Stimulated activated CD4-positive, alpha-beta T cell treated with anti-CD3 and anti-CD28 coated beads, Interleukin-4, amount 100 ng/mL, for 48 hours (primary cell): ENCODE data around the gene PTPRD.

Source experiments
- DNase-seq, 2 donors: peaks; one replicate each; pipeline ENCODE4 v3.0.0-alpha.2; 2020; ENCODE audit warnings: low read depth in 2 of 2

The PTPRD gene

DNA sequence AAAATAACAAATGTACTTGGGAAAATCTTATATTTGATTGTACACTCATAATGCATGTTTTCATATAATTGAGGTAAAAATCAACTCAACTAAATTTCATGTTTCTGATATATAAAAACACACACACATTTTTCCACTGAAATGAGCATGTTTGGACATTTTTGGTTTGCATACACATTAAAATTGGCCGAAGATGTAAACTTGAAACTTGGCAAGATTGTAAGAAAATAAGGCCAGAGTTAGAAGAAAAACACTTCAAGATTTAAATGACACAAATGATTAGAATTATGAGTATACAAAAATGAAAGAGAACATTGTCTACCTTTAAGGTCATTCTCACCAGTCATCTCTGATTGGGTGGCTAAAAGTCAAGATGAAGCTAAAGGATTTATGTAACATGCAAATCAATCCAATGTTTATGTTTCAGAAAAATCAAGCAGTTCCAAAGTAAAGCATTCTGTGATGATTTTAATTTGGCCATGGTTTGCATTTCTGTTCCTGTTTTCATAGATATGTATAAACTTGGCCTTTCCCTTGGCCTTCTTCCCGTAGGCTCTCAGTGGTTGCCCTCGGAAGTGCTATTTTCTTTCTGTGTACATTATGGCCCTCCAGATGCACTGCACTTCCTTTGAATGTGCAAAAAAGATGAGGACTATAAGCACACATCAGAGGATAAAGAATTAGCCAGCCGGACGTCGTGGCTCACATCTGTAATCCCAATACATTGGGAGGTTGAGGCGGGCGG, 1707.9 kb downstream of the PTPRD start:
- no peak for DNase-seq

- no peak for DNase-seq
Observed at GRCh38 chr9:8903077-8903476, 1709.7 kb downstream of the PTPRD start.

- DNase-seq: no peak
Observed at GRCh38 chr9:8901146-8901545, 1711.7 kb downstream of the PTPRD start.

DNA sequence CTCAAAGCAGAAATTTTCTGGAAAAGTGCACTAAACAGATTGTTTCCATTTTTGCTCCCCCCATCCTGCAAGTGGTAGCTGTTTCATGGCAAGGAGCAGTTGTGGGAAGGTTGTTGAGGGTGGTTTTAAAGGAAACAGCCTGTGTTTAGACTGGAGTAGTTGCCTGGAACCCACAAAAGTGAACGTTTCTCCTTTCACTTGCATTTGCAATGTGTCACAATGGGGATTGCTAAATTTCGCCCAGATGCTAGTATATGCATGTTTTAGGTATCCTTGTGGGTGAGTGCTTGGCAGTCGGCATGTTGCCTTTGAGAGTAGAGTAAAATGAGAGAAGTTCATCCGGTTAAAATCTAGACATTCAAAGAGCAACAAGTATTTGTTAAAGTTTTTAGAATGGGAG, 1713.3 kb downstream of the PTPRD start:
- no peak for DNase-seq

DNA sequence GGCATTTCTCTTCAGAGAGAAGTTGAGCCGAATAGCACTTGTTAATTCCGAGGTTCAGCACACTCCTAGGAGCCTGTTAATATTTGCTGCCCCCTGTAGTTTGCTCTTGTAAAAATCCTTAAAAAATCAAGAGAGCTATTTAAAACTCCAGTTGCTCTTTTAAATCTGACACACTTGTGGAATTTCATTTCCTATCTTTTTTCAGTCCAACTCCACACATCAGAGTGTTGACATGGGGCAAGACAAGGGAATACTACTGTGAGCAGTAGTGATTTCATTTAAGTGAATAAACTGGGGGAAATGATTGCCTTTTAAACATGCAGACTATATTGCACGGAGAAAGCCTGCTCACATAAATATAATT, 1717.0 kb downstream of the PTPRD start:
- DNase-seq: no peak

DNA sequence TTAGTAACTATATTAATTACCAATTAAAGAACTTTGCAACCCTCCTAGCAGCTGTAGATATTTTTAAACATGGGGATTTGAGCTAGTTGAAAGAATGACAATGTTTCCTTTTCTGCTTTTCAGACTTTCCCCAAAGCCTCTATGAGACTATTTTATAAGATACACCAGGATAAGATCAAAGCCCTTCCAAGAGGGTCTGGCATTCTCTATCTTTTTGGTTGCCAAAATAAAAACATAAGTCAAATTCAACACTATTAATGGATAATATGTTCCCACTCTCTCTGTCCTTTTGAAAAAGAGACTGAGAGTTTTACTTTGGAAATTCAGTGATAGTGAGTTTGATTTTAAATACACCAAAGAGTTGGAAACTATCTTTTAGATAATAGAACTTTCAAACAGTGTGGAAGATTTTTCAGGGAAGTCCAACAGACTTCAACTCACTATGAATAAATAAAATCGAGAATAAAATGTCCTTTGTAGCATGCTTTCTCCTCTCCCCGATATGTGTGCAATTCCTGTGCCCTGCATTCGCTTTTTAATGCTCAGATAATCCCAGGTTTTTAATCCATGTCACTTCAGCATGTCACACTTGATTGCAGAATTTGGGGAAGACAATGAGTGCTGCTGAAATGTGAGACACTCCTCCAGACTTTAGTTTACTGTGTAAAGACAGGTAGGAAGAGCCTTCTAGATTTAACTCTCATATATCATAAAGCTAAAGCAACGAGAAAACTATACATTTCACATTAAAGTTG, 1717.5 kb downstream of the PTPRD start:
- no peak for DNase-seq

DNA sequence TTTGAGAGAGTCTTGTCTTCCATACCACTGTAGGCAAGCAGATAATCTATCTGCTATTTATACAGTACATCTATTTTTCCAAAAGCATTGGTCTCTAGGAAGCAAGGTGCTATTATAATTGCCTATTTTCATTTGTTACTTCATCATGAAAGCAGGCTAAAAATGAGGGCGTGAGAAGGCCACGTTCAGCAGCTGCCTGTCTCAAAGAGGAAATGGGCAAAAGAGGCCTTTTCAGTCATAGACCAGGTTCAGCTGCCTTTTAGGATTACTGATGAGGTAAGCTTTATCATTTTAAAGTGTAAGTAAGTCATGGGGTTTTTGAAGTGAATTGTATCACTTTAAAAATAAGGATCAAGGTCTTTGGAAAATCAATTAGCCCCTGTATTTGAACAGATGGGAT, 1722.1 kb downstream of the PTPRD start:
- DNase-seq: no peak

DNA sequence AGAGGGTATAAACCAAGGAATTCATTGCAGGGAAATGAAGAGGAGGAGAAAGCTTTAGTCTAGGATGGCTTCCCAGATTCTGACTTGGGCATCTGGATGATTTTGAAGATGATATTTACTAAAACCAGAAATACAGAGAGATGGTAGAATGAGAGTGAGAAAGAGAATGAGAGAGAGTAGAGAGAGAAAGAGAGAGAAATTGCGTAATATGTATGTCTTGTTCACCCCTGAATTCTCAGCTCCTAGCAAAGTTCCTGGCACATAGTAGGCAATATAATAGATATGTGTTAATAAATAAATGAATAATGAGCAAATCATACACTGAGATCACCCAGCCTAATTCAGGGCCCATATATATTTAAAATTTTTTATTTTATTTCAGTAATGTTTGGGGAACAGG, 1723.7 kb downstream of the PTPRD start:
- no peak for DNase-seq

GRCh38 chr9:8888591-8888990, 1724.2 kb downstream of the PTPRD start:
- DNase-seq: no peak

DNA sequence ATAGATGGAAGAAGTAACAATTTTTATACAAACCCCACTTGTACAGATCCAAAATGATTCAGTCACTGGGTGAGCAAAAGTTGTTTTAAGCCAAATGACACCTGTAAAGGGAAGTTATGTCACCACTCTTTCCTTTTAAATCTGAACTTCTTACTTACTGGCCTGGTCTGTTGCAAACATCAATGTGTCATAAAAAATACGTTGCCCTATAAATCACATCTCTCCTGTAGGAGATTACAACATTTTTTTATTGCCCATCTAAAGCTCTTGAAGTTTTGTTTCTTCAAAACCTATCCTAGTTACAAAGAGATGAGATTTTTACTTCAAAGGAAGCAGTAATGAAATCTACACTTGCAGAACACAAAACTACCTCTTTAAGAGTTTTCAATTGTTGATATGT, 1725.4 kb downstream of the PTPRD start:
- DNase-seq: no peak

GRCh38 chr9:8883321-8883720, 1729.5 kb downstream of the PTPRD start:
- no peak for DNase-seq

DNA sequence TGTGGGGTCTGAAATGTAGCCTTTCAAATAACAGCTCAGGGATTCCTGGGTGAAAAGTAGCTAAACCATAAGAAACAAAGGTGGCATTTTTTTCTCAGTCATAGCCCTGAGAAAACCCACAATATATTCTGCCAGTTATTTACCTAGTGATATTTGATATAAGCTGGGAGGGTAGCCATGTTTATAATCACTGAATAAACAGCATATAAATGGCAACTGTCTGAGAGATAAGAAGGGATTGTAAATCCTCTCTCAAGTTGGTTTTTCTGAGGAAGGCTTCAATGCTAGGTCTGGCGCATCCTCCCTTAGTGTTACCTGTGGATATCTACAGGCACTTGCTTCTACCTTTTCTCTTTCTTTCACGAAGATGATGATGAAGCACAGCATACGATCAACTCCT, 1732.7 kb downstream of the PTPRD start:
- no peak for DNase-seq

DNA sequence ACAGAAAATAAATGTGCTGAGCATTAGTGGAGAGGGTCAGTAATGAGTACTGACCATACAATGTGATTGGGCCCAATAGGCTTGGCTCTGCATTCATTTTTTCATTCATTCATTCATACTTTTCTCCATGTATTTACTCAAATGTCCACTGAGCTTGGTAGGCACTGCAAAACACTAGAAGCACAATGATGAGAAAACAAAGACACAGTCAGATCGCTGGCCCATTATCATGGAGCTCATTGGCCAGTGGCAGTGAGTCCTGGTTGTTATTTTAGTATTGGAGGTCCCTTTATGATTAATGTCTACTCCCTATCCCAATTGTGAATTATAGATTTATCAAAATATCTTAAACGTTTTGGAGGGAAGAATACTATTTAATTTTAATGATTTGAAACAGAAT, 1733.5 kb downstream of the PTPRD start:
- DNase-seq: no peak

DNA sequence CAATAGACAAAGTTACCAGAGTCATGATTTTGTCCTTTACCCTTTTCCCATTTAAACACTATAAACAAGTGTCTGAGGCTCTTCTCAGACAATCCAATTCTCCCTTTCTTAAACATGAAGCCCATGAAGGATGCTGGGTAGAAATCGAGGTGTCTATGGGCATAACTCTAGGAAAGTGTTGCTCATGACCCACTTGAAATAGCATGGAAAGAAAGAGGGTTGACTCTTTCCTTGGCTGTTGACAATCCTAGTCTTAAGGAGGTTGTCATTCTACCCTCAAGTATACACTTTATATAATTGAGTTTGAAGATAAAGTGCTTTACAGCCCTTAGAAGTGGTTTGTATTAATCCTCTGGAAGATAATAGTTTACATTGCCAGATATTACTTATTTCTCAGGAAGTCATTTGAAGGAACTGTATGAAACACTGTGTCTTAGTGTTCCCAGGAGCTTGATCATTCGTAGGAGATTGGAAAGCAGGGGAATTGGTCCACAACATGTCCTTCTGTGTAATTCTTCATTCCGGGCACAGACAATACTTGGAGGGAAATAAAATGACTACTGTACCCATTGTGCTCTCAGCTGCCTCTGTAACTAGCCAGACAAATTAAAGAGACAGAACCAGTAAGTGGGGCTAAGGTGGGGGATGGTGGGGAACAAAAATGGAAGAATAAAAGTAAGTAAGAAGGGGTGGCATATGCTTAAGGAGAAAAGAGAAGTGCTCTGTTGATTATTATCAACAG, 1734.9 kb downstream of the PTPRD start:
- no peak for DNase-seq

DNA sequence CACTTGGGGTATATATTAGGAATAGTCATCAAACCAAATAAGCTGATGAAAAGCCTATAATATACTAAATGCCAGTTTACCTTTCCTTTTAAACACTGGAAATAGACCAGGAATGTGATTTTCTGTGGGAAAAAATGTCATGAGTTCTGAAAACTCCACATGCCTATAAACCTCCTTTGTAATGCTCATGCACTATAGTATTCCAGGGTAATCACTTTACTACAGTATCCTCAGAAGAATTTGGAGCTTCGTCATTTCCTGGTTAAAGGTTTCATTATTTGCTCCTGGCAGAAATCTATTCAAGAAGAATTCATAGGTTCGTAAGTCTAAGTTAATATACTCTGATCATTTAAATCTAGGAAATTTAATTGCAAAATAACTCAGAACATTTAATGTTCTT, 1736.5 kb downstream of the PTPRD start:
- DNase-seq: no peak

- DNase-seq: no peak
Observed at GRCh38 chr9:8874482-8874881, 1738.3 kb downstream of the PTPRD start.

- DNase-seq: no peak
Observed at GRCh38 chr9:8872802-8873201, 1740.0 kb downstream of the PTPRD start.

DNA sequence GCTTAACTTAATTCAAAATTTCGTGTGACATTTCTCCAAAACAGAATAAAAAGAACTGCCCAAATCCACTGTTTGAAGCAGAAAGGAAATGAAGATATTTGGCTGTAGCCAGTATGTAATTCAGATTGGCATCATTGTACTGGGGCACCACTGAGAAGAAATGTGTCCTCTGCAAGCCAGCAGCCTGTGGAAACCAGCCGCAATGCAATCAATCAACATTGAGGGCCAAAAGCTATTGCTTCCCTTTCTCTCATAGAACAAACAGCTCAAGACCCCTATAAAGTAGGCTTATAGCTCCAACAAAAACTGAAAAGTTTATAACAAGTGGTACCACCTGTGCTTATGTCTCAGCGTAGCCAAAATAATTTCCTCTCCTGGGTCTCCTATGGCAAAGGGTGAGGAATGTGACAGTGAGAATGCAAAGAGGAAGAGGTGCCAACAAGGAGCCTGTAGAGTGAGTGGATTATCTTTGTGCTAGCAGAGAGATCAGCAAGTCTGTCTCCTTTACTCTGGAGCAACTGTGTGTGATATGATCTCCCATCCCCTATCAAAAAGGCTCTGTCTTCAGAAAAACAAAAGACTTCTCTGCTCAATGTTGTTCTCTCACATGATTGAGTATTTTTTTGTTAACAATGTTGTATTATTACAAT, 1740.9 kb downstream of the PTPRD start:
- no peak for DNase-seq

GRCh38 chr9:8871396-8871795, 1741.4 kb downstream of the PTPRD start:
- DNase-seq: no peak

- no peak for DNase-seq
Observed at GRCh38 chr9:8869812-8870211, 1743.0 kb downstream of the PTPRD start.

DNA sequence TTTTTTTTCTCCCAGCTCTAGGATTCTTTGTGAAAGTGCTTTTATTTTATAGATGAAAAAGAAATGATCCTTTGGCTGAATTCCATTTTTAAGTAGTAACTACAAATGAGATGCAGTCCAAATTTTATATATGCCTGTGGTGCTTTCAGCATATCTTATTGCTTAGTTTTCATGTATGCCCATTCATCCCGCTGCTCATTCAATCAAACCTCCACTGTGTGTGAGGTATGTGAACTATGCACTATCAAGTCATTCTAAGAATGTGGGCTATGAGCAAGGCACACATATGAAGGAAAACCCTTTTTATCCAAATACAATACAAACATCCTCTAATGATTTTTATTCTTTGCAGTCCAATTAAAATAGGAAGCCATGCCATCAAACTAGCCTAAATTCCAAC, 1744.2 kb downstream of the PTPRD start:
- DNase-seq: no peak

DNA sequence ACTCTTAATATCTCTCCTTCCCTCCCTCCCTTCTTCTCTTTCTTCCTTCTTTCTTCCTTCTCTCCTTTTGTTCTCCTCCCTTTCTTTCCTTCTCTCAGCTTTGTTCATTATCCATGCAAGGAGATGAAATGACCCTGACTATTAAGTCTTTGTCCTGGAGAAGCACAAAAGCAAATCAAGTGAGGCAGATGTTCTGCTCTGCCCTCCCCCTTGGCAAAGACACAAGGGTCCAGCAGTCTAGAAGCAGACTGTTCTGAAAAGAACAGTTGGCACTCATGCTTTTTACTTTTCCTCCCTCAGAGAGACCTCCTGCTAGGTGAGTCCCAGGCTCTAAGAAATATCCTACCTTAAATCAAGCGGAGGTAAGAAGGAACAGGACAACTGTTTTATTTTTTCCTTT, 1745.7 kb downstream of the PTPRD start:
- DNase-seq: no peak

DNA sequence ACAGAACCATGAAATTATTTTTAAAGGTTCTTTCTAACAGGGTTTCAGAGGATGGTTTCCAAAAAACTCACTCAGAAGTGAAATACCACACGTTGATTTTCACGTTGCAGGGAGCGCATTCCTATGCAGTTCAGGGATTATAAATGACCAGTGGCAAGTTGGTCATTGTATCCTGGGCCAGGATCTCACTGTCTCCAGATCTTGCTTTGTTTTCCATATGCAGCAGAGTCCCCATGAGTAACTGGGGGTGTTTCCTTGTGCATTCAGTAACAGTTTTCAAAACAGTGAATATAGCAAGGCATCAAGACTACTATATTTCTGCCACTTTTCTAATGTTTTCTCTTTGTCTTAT, 1748.3 kb downstream of the PTPRD start:
- no peak for DNase-seq
